Mucosa of descending colon (tissue), 3 donors: ENCODE results near the gene CST8. TPM values are rescaled to one million over a fixed set of nuclear protein-coding genes. Genes with fewer than 3 reads are reported as not detected.

Experiments
- ATAC-seq: fragments of 200-7000 bp; cut with Tn5 transposase; one replicate; pipeline ENCODE4 v1.9.1; 2020; ENCODE audit warnings: mild to moderate bottlenecking, moderate library complexity
- DNase-seq, 3 donors: peaks; one replicate each; pipeline ENCODE4 v3.0.0-alpha.2; 2020
- H3K36me3 ChIP-seq: fragments of 200-600 bp; one replicate; pipeline ENCODE4 v1.8.0; 2021; ENCODE audit warnings: low read depth, mild to moderate bottlenecking
- H3K4me1 ChIP-seq: fragments of 200-600 bp; one replicate; pipeline ENCODE4 v1.8.0; 2021; ENCODE audit warnings: low read depth, mild to moderate bottlenecking
- H3K4me3 ChIP-seq: fragments of 200-600 bp; one replicate; pipeline ENCODE4 v1.8.0; 2021; ENCODE audit warnings: mild to moderate bottlenecking
- H3K9me3 ChIP-seq: fragments of 200-600 bp; one replicate; pipeline ENCODE4 v1.8.0; 2021; ENCODE audit warnings: mild to moderate bottlenecking
- intact Hi-C, 2 donors: fragments of 100-400 bp; cut with DNase I in 1 of 2; cut with micrococcal nuclease in 1 of 2; formaldehyde crosslinking; loops; one replicate each; pipeline versions ENCODE4 v1.11.0 to v1.11.1; 2022; cut with DNase I, micrococcal nuclease
- total RNA-seq, 3 donors: library from RNA; stranded (reverse); fragmentation: NEBNext Ultra II Directional in 2 of 3; extraction: Animal tissue kit (Norgen Biotek cat#: 25700) in 2 of 3; gene quantifications; one replicate each; pipeline versions ENCODE4 v1.2.1 to v1.2.4, GENCODE V29; 2021 to 2023
- TF ChIP-seq, protein P1 (sequence below): fragments of 200-600 bp; IDR thresholded peaks from one replicate; pipeline ENCODE4 v1.8.0; 2022; ENCODE audit warnings: antibody characterized with exemption, mild to moderate bottlenecking
- donor health status: DM: no; HTN: no; CAD: no; lungs with moderate emphysema.
- donor health status: DM: no; HTN: no; CAD: no.
- donor health status: DM: no; HTN: yes; CAD: no.

Gene CST8
- total RNA-seq, 3 donors from 2014 or later, result not detected

DNA sequence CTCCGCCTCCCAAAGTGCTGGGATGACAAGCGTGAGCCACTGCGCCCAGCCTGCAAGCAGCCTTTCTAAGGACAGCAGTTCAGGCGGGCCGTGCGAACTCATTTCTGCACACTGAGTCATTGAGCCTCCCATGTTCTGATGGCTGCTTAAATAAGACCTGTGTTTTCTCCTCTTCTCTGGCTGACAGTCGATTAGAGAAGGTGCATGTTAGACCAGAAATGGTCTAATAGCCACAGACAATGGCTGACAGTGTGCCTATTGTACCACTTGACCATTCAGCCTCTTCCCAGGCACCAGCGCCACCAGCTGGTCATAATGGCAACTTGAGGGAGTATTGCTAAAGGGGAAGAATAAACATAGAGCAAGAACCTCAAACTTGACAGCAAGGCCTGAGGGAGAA is 44.4 kb upstream of the CST8 start:
- DNase-seq, result peak in 2 of 3 donors; percentile 66 to 73
- intact Hi-C loops, result loop anchor here in 1 of 2 donors (10.0 kb wide), 1 partner anchor 158 kb away; the partner anchor contains the start of gene CST9
- no peak overlapping the region for H3K4me3 ChIP-seq
- peak; percentile 71 for ATAC-seq
- H3K4me1 ChIP-seq, result no peaks in the 10 kb centered on the region
- no peaks in the 10 kb centered on the region for H3K9me3 ChIP-seq
- H3K36me3 ChIP-seq, result no peaks in the 10 kb centered on the region
- TF ChIP-seq, protein P1, sequence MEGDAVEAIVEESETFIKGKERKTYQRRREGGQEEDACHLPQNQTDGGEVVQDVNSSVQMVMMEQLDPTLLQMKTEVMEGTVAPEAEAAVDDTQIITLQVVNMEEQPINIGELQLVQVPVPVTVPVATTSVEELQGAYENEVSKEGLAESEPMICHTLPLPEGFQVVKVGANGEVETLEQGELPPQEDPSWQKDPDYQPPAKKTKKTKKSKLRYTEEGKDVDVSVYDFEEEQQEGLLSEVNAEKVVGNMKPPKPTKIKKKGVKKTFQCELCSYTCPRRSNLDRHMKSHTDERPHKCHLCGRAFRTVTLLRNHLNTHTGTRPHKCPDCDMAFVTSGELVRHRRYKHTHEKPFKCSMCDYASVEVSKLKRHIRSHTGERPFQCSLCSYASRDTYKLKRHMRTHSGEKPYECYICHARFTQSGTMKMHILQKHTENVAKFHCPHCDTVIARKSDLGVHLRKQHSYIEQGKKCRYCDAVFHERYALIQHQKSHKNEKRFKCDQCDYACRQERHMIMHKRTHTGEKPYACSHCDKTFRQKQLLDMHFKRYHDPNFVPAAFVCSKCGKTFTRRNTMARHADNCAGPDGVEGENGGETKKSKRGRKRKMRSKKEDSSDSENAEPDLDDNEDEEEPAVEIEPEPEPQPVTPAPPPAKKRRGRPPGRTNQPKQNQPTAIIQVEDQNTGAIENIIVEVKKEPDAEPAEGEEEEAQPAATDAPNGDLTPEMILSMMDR, result no peak

- Histone ChIP-seq H3K36me3 (no peaks in the 10 kb centered on the region), H3K4me3 (no peak overlapping the region), H3K9me3 (no peaks in the 10 kb centered on the region), H3K4me1 (no peaks in the 10 kb centered on the region)
- intact Hi-C loops, result loop anchor here in 1 of 2 donors (10.0 kb wide), 1 partner anchor 157 kb away; the partner anchor contains the start of gene CST9
- ATAC-seq (no peak), DNase-seq (no peak)
- TF ChIP-seq, protein P1, result no peak
These were observed 42.8 kb upstream of the CST8 start for GRCh38 chr20:23448167-23448566.

- intact Hi-C loops, result loop anchor here in 1 of 2 donors (10.0 kb wide), 1 partner anchor 155 kb away; the partner anchor contains the start of gene CST9
- H3K36me3 ChIP-seq, result no peaks in the 10 kb centered on the region
These were observed 41.5 kb upstream of the CST8 start for GRCh38 chr20:23449421-23449820.

DNA sequence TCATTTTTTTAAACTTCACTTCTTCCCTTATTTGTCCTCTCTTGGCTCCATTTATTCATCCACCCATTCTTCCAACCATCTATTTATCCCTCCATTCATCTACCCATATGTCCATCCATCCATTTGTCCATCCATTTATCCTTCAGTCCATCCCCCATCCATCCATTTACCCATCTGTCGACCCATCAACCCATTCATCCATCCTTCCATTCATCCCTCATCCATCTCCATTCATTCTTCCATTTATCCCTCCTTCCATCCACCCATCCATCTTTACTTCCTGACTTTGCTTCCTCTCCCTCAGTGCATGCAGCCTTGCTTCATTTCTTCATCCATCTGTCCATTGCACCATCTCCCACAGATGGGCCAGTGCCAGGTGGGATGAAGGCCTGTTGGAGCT is 40.0 kb upstream of the CST8 start:
- no peaks in the 10 kb centered on the region for H3K4me1 ChIP-seq
- no peaks in the 10 kb centered on the region for H3K9me3 ChIP-seq
- intact Hi-C loops, result no loop called here
- no peaks in the 10 kb centered on the region for H3K36me3 ChIP-seq
- no peak overlapping the region for H3K4me3 ChIP-seq
- TF ChIP-seq, protein P1, result no peak
- ATAC-seq (no peak), DNase-seq (no peak)

More at GRCh38 chr20:23449421-23449820, 41.5 kb upstream of the CST8 start:
- Histone ChIP-seq H3K4me3 (no peak overlapping the region), H3K4me1 (no peaks in the 10 kb centered on the region), H3K9me3 (no peaks in the 10 kb centered on the region)
- TF ChIP-seq, protein P1, result no peak
- DNase-seq (no peak), ATAC-seq (no peak)

- no peak overlapping the region for H3K4me3 ChIP-seq
- TF ChIP-seq, protein P1, result no peak
These were observed 38.9 kb upstream of the CST8 start for GRCh38 chr20:23451956-23452487.

More at GRCh38 chr20:23451956-23452487, 38.9 kb upstream of the CST8 start:
- Histone ChIP-seq H3K9me3 (no peaks in the 10 kb centered on the region), H3K4me1 (no peaks in the 10 kb centered on the region), H3K36me3 (no peaks in the 10 kb centered on the region)
- intact Hi-C loops, result no loop called here
- ATAC-seq (no peak), DNase-seq (no peak)
